ENCODE results near the gene EFHC1. TPM values are rescaled to one million over a fixed set of nuclear protein-coding genes. Genes with fewer than 3 reads are reported as not detected.
A peak's percentile ranks its signal among the peaks of the same experiment; 100 is the strongest.
"Not testable (repeated sequence)": the region's sequence is repeated elsewhere in the genome, so short reads cannot be mapped to it uniquely, and the experiment has no call there.

The EFHC1 gene
- total RNA-seq, 4 donors from 2014 or later = 30.6 to 45.6 (median 37.7) TPM

DNA sequence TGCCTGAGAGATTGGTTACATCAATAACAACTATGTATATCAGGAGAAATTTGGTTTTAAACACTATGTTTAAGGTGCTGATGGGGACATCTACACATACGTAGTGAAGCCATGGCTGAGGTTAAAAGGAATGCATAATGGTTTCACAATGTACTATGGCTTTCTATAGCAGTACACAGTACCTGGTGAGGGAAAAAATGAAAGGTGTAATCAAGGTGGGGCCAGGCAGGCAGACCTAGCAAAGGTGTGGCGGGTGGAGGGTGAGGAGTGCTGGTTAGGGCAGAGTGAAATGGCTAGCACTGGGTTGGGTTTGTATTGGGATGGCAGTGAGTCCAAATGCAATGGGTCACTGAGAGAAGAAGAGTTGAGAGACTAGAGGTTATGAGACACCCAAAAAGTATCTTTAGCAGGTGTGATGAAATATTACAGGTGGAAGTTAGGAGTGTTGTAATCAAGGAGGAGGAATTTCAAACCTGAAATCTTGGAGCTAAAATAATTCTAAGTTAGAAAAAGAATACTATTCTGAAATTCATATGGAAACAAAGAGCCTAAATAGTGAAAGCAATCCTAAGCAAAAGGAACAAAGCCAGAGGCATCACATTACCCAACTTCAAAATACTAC, 35.9 kb upstream of the EFHC1 start:
- no peak for DNase-seq (ENCODE audit: low spot score in 2 of 2)
- 93 to 95% methylated on average over 2 of the region's 2 CpGs for WGBS, 2 donors
- Histone ChIP-seq H3K9me3 (peaks cover 0 to 5% (median 0%) of the 10 kb centered on the region in 4 donors), H3K27ac (no peak overlapping the region), H3K4me1 (peaks cover 0 to 27% (median 6%) of the 10 kb centered on the region in 4 donors), H3K27me3 (no peaks in the 10 kb centered on the region), H3K4me3 (no peak overlapping the region), H3K36me3 (peaks cover 0 to 5% (median 0%) of the 10 kb centered on the region in 3 donors)
- no peak for TF ChIP-seq POLR2A (IDR thresholded peaks at IDR 0.05)
- TF ChIP-seq, protein P1, sequence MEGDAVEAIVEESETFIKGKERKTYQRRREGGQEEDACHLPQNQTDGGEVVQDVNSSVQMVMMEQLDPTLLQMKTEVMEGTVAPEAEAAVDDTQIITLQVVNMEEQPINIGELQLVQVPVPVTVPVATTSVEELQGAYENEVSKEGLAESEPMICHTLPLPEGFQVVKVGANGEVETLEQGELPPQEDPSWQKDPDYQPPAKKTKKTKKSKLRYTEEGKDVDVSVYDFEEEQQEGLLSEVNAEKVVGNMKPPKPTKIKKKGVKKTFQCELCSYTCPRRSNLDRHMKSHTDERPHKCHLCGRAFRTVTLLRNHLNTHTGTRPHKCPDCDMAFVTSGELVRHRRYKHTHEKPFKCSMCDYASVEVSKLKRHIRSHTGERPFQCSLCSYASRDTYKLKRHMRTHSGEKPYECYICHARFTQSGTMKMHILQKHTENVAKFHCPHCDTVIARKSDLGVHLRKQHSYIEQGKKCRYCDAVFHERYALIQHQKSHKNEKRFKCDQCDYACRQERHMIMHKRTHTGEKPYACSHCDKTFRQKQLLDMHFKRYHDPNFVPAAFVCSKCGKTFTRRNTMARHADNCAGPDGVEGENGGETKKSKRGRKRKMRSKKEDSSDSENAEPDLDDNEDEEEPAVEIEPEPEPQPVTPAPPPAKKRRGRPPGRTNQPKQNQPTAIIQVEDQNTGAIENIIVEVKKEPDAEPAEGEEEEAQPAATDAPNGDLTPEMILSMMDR (IDR thresholded peaks at IDR 0.05) = no peak
- TF ChIP-seq EP300 (IDR thresholded peaks at IDR 0.05) = no peak

DNA sequence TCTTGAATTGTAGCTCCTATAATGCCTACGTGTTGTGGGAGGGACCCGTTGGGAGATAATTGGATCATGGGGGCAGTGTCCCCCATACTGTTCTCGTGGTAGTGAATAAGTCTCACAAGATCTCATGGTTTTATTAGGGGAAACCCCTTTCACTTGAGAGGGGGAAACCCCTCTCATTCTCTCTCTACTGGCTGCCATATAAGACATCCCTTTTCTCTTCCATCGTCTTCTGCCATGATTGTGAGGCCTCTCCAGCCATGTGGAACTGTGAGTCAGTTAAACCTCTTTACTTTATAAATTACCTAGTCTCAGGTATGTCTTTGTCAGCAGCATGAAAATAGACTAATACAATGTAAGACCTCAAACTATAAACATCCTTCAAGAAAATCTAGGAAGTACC, 35.1 kb upstream of the EFHC1 start:
- Histone ChIP-seq H3K27me3 (no peaks in the 10 kb centered on the region), H3K9me3 (peaks cover 0 to 5% (median 0%) of the 10 kb centered on the region in 4 donors), H3K4me1 (peaks cover 0 to 35% (median 14%) of the 10 kb centered on the region in 4 donors), H3K27ac (no peak overlapping the region), H3K4me3 (no peak overlapping the region), H3K36me3 (peaks cover 0 to 5% (median 0%) of the 10 kb centered on the region in 3 donors)
- 89 to 93% methylated on average over 4 of the region's 4 CpGs for WGBS, 2 donors
- TF ChIP-seq POLR2A (IDR thresholded peaks at IDR 0.05) (no peak), EP300 (IDR thresholded peaks at IDR 0.05) (no peak)
- TF ChIP-seq, protein P1 (IDR thresholded peaks at IDR 0.05) = no peak
- no peak for DNase-seq (ENCODE audit: low spot score in 2 of 2)

DNA sequence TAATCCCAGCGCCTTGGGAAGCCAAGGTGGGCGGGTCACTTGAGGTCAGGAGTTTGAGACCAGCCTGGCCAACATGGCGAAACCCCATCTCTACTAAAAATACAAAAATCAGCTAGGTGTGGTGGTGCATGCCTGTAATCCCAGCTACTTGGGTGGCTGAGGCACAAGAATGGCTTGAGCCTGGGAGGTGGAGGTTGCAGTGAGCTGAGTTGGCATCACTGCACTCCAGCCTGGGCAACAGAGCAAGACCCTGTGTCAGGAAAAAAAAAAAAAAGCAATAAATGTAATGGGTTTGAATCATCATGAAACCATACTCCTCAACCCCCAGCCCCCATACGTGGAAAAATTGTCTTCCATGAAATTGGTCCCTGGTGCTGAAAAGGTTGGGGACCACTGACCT, 32.0 kb upstream of the EFHC1 start:
- H3K27me3 ChIP-seq; H3K36me3 ChIP-seq; DNase-seq (ENCODE audit: low spot score in 2 of 2); H3K9me3 ChIP-seq; H3K4me3 ChIP-seq: not testable (repeated sequence)
- WGBS, 2 donors = 76 to 96% methylated on average over 4 of the region's 4 CpGs
- Histone ChIP-seq H3K27ac (peak overlapping the region in 3 of 4 donors; percentile 71 to 75 (median 71)), H3K4me1 (peaks cover 0 to 51% (median 20%) of the 10 kb centered on the region in 4 donors)

DNA sequence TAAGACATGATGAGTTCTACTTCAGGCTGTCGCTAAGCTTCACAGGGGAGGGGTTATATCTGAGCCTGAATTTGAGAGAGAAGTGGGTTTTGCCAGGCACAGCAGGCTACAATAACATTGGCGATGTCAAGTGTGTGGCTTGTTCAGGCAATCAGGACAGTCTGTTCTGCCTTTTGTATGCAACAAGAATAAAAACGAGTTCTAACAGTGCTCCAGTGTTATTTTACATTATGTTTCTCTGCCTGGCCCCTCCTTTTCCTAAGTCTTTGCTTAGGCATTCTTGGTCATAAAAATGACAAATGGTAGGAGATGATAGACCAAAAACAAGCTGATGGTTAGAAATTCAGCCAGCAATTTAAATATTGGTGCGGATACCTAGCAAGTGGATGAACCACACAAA, 31.4 kb upstream of the EFHC1 start:
- H3K27ac ChIP-seq = peak overlapping the region; percentile 42 to 75 (median 71)
- H3K4me3 ChIP-seq = no peak overlapping the region
- TF ChIP-seq, protein P1 (IDR thresholded peaks at IDR 0.05) = no peak
- TF ChIP-seq EP300 (IDR thresholded peaks at IDR 0.05) = peak; percentile 23 to 74
- peaks cover 0 to 51% (median 20%) of the 10 kb centered on the region in 4 donors for H3K4me1 ChIP-seq
- peaks cover 0 to 5% (median 0%) of the 10 kb centered on the region in 3 donors for H3K36me3 ChIP-seq
- H3K27me3 ChIP-seq = no peaks in the 10 kb centered on the region
- 60 to 63% methylated on average over 4 of the region's 4 CpGs for WGBS, 2 donors
- DNase-seq (ENCODE audit: low spot score in 2 of 2) = no peak
- peaks cover 0 to 5% (median 0%) of the 10 kb centered on the region in 4 donors for H3K9me3 ChIP-seq

DNA sequence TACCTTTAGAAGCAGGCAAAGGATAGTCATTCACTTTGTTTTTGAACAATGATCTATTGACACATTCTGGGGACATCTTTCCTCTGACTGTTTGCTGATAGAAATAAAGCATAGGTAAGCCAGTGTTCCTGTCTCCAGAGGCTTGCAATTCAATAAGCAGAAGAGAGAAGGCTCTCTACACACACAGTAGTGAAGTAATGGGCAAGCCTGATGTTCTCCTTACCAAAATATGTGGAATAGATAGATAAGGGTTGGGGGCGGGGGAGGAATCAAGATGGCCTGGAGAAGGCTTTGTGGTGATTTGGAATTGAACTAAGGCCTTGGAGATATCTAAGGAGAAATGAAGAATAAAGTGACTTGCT, 30.9 kb upstream of the EFHC1 start:
- H3K27ac ChIP-seq = peak overlapping the region; percentile 42 to 75 (median 71)
- H3K4me3 ChIP-seq = no peak overlapping the region
- peaks cover 0 to 51% (median 20%) of the 10 kb centered on the region in 4 donors for H3K4me1 ChIP-seq
- H3K27me3 ChIP-seq = no peaks in the 10 kb centered on the region
- peaks cover 0 to 5% (median 0%) of the 10 kb centered on the region in 3 donors for H3K36me3 ChIP-seq
- H3K9me3 ChIP-seq = peaks cover 0 to 5% (median 0%) of the 10 kb centered on the region in 4 donors
- 89 to 97% methylated on average over 1 of the region's 1 CpG for WGBS, 2 donors
- no peak for DNase-seq (ENCODE audit: low spot score in 2 of 2)
- TF ChIP-seq EP300 (IDR thresholded peaks at IDR 0.05) = no peak
- TF ChIP-seq, protein P1 (IDR thresholded peaks at IDR 0.05) = no peak
- TF ChIP-seq POLR2A (IDR thresholded peaks at IDR 0.05) = no peak
